ENCODE results near the gene RAB36. TPM values are rescaled to one million over a fixed set of nuclear protein-coding genes. Genes with fewer than 3 reads are reported as not detected.
A peak's percentile ranks its signal among the peaks of the same experiment; 100 is the strongest.

RAB36 gene
- total RNA-seq, 1 experiment from 2014 or later: 1.8 TPM

GRCh38 chr22:23213022-23213555 lies 67.8 kb downstream of the RAB36 start:
- no peaks in the 10 kb centered on the region for H3K9me3 Mint-ChIP-seq
- H3K36me3 Mint-ChIP-seq: peaks cover 2% of the 10 kb centered on the region; the same call in 1 of the 2 replicates
- H3K27ac Mint-ChIP-seq: peak overlapping the region; percentile 82
- H3K27me3 Mint-ChIP-seq (ENCODE audit: low read depth): no peaks in the 10 kb centered on the region
- POLR2A ChIA-PET: interaction anchor here (0.7 kb wide), 1 partner anchor 167 kb away, joined by 3 read pairs; no protein-coding TSS in a partner anchor
- H3K4me1 Mint-ChIP-seq: peaks cover 48% of the 10 kb centered on the region
- ATAC-seq (no peak), DNase-seq (ENCODE audit: low spot score) (no peak)
- TF ChIP-seq ZBTB43 (CRISPR knock-in tag; IDR thresholded peaks at IDR 0.05): no peak
- TF ChIP-seq ZNF423 (CRISPR knock-in tag; IDR thresholded peaks at IDR 0.05): no peak
- no peak for TF ChIP-seq JAZF1 (CRISPR knock-in tag; IDR thresholded peaks at IDR 0.05)
- CTCF ChIA-PET: interaction anchor here (1.0 to 1.3 kb wide), 3 partner anchors 31 to 77 kb away, joined by 3 to 5 read pairs (median 3); no protein-coding TSS in a partner anchor
- no peak overlapping the region for H3K4me3 Mint-ChIP-seq

- Mint-ChIP-seq H3K4me3 (no peak overlapping the region), H3K27ac (peak overlapping the region; percentile 82), H3K4me1 (peaks cover 55% of the 10 kb centered on the region), H3K9me3 (no peaks in the 10 kb centered on the region), H3K36me3 (peaks cover 1% of the 10 kb centered on the region; the same call in 1 of the 2 replicates), H3K27me3 (ENCODE audit: low read depth) (no peaks in the 10 kb centered on the region)
- TF ChIP-seq TEAD1 (CRISPR knock-in tag; IDR thresholded peaks at IDR 0.05) (no peak), ZNF121 (CRISPR knock-in tag; IDR thresholded peaks at IDR 0.05) (peak; percentile 70)
- ATAC-seq: no peak
- POLR2A ChIA-PET: interaction anchor here (0.7 kb wide), 2 partner anchors 30 to 166 kb away, joined by 3 read pairs; no protein-coding TSS in a partner anchor
- no peak for DNase-seq (ENCODE audit: low spot score)
- CTCF ChIA-PET: interaction anchor here (0.7 to 1.3 kb wide), 4 partner anchors 29 to 77 kb away, joined by 3 to 5 read pairs (median 3); no protein-coding TSS in a partner anchor
Observed at GRCh38 chr22:23213581-23214334, 68.5 kb downstream of the RAB36 start.

Other genes with a start within 250 kb of the RAB36 start
- gene GNAZ, start 75.0 kb upstream of the RAB36 start, total RNA-seq (2021): 9.9 to 11.4 TPM (median 11.0 TPM) in 3 replicates
- 0.50 to 0.57 TPM in 2 of 3 replicates, not detected in the other for gene RSPH14, start 3.5 kb upstream of the RAB36 start, total RNA-seq (2021)
- 96.5 to 129 TPM (median 105 TPM) in 3 replicates for gene BCR, start 35.0 kb downstream of the RAB36 start, total RNA-seq (2021)